Measurements from ENCODE around the gene MANEAL.

MANEAL gene

DNA sequence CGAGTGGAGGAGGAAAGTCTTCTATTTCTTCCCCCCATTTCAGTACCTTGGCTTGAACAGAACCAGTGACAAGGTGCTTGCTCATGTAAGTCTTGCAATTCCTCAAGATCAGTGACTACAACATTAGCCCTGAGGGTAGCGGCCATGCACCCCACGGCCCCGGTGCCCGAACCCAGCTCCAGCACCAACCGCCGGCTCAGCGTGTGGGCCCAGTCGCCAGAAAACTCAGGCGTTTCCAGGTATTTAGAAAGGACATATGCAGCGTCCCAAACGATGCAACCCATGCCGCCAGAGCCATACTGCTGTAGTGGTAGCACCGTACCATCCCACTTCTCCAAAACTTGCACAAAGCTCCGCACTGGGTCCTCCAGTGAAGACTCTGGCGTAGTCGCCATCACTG is 11.2 kb upstream of the MANEAL start:
- no peak for DNase-seq

DNA sequence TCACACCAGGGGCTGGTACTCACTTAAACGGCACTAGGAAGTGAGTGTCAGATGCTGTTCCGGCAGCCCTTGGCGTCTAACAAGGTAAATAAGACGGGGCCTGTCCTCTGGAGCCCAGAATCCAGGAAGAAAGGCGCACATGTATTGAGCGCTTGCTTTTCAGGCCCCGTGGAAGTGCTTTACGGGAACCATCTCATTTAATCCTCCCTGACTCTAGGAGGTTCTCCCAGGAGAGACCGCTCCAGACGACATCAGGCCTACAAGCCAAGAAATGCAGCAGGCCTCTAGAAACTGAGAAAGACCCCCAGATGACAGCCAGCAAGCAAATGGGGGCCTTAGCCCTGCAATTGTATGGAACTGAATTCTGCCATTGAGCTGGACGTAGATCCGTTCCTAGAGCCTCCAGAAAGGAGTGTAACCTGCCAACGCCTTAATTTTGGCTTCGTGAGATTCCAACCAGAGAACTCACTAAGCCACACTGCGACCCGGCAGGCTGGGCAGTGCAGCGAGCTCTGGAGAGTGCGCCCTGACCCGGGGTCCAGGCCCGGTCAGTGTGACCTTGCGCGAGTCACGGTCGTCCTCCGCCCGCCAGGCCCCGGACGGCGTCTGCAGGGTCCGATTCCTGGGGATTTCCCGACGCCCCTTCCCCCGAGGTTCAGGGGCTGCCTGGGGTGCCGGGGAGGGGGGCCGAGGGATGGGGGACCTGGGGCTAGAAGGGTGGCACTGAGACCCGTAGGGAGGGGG is 532 bp upstream of the MANEAL start:
- no peak for DNase-seq

DNA sequence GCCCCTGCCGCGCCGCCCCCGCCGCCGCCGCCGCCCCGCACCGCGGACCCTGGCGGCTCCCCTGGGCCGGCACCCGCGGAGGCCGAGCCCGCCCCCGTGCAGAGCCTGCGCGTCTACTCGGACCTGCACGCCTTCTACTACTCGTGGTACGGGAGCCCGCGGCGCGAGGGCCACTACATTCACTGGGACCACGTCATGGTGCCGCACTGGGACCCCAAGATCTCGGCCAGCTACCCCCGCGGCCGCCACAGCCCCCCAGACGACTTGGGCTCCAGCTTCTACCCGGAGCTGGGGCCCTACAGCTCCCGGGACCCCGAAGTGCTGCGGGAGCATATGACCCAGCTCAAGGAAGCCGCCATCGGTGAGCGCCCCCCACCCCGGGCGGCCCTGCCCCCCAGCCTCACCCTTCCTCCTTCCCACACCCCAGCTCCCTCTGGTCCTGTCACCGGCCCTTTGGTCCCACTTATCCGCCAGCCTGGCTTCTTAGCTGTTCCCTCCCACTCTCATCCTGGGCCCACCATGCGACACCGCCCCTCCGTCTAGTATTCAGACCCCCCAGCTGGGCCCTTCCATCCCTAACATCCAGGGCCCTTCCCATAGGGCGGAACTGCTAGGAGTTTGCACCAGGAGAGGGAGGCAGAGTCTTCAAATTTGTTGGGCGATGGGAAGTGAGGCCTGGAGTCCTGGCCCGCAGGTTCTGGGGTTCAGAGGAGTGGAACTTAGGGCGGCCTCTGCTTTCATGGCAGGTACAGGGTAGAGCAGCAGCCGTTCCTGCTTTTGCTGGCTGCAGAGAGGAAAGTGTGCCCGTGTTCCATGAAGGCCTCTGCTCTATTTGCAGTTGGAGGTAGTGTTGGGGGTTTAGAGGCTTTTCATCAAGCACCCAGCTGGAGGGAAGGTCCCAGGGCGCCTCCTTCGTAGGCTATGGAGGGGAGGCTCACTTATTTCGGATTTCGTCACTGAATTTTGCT is 1.0 kb downstream of the MANEAL start:
- DNase-seq: no peak

DNA sequence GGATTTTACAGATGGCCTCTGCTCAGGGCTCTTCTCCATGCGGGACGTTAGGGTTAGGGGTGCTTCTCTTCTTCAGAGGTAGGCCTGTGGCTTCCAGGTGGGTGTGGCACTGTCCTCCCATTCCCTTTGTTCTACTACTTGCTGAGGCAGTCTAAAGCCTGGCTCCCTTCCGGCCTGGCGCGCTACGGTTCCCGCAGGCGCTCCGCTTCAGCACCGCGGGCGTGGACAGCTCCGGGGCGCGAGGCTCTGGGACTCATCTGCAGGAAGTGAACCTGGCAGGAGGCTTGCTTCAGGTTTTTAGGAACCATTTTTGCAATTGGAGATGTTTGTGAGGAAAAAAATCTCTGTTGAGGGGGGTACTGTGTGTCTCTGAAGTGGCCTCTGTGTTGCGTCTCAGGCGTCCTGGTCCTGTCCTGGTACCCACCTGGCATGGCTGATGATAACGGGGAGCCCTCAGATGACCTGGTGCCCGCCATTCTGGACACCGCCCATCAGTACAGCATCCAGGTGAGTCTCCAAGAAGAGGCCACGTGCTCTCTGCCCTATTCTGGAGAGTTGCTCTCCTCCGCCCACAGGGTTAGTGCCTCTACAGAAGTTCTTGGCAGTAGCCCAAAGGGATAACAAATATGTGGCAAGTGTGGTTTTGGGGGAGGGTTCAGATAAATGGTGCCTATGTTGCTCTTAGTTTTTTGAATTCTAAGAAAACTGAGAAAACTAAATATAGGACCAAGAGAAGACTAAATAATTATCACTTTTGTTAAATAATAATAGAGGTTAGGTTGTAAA is 1.9 kb downstream of the MANEAL start:
- DNase-seq: peak; percentile 76

DNA sequence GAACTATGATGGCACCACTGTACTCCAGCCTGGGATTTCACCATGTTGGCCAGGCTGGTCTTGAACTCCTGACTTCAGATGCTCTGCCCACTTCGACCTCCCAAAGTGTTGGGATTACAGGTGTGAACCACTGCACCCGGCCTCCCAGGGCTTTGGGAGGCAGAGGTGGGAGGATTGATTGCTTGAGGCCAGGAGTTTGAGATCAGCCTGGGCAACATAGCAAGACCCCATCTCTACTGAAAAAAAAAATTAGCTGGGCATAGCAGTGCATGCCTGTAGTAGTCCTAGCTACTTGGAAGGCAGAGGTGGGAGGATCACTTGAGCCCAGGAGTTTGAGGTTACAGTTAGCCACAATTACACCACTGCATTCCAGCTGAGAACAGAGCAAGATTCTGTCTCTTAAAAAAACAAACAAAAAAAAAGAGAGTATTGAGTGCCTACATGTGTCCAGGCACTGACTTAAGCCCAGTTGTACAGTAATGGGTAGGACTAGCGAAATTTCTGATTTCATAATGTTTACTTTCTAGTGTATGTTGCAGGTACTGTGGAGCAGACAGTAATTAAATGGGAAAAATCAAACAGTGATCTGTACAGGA is 4.2 kb downstream of the MANEAL start:
- no peak for DNase-seq

DNA sequence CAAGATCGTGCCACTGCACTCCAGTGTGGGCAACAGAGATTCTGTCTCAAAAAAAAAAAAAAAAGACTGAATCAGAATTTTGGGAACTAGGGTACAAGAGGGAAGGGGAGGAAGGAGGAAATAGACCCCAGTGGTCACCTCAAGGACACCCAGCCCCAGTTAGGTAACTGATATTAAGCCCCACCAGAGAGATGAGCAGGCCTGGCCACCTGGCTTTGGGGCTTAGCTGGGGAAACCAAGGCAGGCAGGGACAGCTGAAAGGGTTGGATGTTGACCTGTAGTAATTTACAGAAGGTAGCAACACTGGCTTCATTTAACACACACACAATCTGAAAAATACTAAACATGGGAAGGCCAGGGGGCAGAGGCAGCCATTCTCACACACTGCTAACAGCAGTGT is 8.8 kb downstream of the MANEAL start:
- DNase-seq: no peak

DNA sequence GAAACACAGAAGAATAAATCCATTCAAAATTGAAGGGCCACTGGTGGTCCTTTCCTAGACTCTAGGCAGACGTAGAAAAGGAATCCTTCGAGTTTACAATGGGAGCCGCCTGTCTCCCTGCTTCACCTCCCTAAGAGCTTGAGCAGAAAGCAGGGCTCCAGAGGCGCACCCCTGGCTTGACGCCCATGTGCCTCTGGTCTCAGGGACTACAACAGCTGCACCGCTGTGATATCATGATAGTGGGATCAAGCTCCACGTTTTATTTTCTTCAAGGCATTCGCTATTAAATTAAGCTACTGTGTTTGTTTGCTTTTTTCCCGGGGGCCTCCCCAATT is 13.5 kb downstream of the MANEAL start:
- DNase-seq: no peak

DNA sequence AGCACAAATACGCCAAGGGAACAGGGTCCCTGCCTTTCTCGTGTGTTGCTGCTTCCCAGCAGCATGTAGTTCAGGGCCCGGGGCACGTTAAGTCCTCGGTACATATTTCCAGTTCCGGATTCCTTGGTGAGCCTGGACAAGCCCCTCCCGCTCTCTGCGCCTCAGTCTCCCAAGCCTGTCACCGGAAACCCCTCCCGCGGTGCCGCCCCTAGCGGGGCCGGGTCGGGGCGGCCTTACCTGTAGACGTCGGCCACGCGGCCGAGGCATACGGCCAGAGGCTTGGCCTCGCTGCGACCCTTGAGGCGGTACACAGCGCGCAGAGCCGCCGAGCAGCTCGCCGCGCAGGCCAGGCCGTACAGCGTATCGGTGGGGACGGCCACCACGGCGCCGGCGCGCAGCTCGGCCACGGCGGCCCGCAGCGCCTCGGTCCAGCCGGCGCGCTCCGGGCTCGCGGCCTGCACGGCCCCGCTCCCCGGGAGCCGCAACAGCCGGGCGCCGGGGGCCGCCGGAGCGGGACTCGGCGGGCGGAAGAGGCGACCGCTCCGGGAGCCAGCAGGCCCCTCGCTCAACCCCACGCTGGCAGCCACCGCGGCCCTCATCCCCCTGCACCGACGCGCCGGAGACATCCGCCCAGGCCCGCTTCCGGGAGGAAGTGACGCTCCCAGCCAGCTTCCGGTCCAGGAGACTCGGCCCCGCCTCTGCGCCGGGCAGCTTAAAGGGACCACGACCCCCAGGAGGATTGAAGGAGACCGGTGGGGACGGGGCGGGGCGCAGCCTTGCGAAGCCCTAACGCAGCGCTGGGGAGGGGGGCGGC is 14.1 kb downstream of the MANEAL start, which contains the start of the genes C1orf122 and YRDC:
C1orf122 (plus strand) TSS at position 236 of the 814 bp plus-strand sequence. CDS start 615 bp downstream, outside the sequence.
YRDC (minus strand) TSS at position 654 of the 814 bp plus-strand sequence; CDS start at position 626, 28 bp downstream.
- peak; percentile 98 for DNase-seq

DNA sequence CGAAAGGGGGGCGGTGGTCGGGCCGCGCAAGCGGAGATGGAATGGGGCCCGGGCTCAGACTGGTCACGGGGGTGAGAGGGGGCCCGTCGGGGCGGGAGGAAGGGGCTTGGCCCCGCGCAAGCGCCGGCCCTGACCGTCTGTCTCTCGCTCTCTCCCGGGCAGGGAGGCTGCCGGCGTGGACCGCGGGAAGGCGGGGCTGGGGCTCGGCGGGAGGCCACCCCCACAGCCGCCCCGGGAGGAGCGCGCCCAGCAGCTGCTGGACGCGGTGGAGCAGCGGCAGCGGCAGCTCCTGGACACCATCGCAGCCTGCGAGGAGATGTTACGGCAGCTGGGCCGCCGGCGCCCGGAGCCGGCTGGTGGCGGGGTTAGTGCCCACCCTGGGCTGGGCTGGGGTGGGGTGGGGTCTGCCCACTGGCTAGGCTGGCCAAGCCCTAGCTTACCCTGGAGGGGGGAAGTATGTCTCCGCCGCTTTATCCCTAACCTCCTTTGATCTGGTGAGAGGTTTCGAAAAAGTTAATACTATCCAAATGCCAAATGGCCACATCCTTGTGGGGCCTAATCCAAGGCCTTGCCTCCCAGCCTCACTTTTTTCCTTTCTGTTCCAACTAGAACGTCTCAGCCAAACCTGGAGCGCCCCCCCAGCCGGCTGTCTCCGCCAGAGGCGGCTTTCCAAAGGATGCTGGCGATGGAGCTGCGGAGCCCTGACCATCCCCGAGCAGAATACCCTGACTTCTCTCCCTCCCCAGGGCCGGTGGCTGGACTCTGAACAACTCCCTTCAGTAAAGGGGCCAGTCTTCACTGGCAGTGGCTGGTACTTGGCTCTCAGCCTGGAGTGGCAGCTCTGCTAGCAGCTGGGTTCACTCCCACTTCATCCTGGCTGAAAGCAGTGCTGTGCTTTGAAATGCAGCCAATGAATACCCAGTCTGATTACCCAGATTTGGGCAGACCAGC is 15.0 kb downstream of the MANEAL start:
- DNase-seq: no peak

DNA sequence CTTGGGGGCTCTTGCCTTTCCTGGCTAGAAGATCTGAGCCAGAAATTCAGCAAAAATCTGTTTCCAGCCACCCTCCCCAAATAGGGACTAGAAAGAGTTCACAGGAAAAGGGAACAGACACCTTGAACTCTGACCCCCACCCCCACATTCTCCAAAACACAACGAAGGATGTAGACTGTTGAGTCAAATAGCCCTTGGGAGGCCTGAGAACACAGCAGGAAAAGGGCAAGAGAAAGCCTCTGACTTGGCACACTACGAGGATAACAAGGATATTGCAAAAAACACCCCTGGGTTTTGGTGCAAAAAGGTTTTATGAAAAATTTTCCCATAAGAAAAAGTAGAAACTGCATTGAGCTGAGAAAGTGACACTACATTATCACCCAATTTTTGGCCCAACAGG is 16.3 kb downstream of the MANEAL start:
- no peak for DNase-seq

DNA sequence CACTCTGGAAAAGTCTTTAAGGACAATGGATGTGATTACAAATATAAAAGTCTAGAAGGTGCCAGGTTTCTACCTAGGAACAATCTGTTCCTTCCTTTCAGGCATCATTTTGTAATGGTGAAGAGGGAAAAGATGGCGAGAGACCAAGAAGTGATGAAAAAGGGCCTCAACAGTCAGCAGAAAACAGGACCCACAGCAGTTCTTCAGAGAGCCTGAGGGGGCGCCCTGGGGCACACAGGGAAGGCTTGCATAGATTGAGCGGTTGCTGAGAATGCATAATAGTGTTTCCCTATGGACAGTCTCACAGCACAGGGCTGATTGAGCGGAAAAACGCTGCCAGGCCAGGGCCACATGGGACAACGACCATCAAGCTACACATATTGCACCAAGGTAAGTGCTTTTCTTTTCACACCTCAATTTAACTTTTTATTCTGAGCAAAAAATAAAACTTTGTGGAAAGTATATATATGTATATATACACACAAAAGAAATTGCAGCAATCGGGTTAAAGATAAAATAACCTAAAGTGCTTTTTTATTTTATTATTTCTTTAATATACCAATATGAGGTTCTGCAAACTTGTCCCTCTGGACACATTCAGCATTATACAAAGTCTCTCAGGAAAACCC is 17.5 kb downstream of the MANEAL start:
- DNase-seq: peak; percentile 86

DNA sequence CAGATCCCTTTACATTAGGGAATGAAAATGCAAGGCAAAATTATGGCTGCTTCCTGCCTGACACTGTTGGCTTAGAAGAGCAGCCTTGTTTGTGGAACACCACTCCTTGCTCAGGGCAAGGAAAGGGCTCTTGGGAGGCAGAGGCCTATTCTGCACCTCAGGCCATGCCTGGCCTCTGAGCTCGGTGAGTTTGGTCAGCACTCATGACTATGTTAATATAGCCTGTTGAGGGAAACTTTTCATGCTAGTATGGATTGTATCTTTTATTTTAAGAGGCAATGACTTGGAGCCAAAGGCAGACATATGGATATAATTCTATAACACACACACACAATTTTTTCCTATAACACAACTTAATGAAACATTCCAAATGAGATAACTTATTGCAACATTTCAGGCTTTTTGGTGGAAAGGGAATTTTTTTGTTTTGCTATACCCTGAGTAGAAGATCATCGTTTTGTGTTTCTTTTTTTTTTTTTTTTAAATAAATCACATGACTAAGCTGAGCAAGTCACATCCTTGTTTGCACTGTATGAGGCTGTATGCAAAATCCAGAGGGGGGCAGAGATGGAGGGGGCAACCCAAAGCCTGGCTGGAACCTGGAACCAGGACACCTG is 20.0 kb downstream of the MANEAL start:
- DNase-seq: no peak

DNA sequence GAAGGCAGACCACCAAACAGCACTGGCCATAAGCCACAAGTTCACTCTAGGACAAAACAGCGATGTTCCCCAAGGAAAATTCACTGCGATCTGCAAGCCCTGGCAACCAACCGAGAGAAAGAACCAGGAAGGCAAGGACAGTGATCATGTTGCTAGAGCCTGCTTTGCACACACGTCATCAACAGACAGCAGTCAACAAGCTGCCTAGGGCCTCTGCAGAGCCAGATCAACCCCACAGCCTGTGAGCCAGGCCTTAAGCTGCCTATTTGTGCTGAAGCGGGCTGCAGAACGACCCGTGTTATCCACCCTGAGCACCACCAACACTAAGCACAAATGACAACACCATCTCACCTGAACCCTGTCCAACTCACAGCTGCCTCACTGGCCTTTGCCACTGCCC is 20.6 kb downstream of the MANEAL start:
- DNase-seq: no peak

DNA sequence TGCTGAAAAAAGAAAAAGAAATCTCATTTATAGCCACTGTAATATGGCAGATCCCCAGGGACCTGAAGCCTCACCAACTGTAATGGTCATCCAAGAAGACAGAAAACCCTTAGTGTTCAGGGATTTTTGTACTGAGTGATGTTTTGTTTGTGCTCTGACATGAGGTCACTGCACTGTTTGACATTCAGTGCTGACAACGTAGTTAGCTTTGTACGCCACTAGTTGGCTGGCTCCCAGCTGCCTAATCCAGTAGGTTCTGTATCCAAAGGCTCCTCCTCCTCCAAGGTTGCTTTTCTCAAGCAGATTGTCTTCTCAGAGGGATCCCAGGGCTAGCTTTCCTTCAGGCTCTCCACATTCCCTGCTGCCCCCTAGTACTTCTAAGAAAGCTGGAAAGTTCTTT is 23.8 kb downstream of the MANEAL start:
- no peak for DNase-seq

DNA sequence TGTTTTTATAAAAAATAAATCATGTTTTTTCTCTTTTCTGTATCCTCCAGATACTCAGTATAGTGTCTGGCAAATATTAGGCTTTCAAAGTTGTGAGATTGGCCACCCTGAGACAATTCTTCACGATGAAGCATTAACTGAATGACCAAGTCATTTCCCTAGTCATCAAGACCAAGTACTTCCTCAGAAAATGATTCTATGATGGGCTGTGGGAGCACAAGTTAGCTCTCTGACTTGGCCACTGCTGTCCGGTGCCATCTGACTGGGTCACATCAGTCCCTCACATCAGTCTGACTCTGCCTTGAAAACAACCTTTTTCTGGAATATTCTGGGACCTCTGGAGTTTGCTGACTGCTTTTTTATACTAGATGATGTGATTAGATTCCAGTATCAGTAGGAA is 27.8 kb downstream of the MANEAL start:
- no peak for DNase-seq

DNA sequence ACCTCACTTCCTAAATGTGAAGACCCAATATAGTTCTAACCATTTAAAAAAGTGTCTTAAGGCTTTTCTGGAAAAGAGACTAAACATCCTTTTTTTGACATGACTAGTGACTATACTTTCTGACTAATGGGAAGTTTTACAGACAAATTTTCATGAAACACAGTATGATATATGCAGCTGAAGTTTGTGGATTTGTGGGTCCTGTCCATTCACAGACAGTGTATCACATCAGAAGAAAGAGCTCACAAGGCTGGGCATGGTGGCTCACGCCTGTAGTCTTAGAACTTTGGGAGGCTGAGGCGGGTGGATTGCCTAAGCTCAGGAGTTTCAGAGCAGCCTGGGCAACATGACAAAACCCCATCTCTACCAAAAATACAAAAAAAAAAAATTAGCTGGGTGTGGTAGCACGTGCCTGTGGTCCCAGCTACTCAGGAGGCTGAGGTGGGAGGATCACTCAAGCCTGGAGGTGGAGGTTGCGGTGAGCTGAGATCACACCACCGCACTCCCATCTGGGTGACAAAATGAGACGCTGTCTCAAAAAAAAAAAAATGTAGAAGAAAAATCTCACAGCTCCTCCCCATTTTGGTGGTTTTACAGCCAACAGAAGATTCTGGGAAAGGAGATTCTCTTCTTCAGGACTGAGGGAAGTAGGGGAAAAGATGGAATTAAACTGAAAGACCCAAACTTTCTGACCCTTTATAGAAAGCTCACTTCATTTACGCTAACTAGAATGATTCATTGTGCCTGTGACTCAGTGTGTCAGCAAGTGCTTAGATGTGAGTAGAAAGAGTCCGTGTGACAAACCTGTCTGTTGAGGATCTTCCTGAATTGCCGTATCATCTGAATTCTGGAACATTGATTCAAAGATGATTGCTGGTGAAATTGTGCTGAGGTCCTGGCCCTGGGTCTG is 29.5 kb downstream of the MANEAL start:
- no peak for DNase-seq

DNA sequence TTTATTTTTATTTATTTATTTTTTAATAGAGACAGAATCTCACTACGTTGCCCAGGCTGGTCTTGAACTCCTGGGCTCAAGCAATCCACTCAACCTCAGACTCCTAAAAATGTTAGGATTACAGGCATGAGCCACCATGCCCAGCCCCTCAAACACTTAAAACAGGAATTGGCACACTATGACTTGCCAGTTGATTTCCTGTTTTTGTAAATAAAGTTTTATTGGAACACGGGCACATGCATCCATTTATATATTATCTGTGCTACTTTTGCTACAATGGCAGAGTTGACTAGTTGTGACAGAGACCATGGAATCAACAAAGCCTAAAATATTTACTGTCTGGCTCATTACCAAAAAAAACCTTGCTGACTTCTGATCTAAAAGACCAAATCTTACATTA is 30.4 kb downstream of the MANEAL start:
- DNase-seq: no peak

DNA sequence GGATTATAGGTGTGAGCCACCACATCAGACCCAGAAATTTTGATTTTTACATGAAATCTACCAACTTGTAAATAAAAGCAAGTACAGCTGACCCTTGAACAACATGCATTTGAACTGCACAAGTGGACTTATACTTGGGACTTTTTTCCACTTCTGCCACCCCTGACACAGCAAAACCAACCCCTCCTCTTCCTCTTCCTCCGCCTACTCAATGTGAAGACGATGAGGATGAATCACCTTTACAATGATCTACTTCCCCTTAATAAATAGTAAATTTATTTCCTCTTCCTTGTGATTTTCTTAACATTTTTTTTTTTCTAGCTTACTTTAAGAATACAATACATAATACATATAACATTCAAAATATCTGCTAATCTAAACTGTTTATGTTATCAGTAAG is 31.9 kb downstream of the MANEAL start:
- no peak for DNase-seq
